SH-SY5Y (cell line): ENCODE results near the gene RAB9B.

ENCODE experiments used
- GATA2 ChIP-seq: IDR thresholded peaks from 2 replicates; pipeline ENCODE4 v1.6.1; 2011; ENCODE audit warnings: mild to moderate bottlenecking, low read depth, low read length
- GATA3 ChIP-seq: IDR thresholded peaks from 2 replicates; pipeline ENCODE4 v1.6.1; 2011; ENCODE audit warnings: low read depth, mild to moderate bottlenecking, low read length, moderate library complexity

DNA sequence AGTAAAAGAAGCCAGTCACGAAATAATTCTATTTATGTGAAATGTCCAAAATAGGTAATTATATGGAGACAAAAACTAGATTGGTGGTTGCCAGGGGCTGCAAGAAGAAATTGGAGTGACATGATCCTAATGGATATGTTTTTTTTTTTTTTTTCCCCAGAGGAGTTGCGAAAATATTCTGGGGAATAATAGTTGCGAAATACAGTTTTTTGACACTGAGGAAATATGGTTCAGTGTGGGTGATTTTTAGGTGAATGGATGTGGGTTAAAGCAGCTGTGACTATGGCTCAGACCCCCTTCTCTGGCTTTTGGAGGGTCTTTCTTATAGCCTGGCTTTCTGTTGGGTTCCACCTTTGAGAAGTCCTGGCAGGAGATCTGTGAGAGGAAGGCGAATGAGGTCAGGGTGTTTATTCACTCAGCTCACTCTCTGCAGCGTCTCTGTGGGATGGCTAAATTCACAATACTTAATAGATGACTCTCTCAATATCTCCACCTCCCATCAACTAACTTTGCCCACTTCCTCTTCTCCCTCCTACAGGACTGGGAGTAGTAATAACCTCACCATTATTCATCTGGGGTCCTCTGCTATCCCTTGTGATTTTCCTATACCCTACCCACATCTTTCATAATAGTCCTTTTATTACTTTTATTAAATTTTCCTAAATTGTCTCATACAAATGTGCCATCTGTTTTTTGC, 15.3 kb upstream of the RAB9B start:
- TF ChIP-seq GATA2, result no peak
- no peak for TF ChIP-seq GATA3
